Activated T-cell treated with anti-CD3 and anti-CD28 coated beads for 48 hours (primary cell): Measurements from ENCODE around the gene CFHR1.
"Not testable (repeated sequence)": the region's sequence is repeated elsewhere in the genome, so short reads cannot be mapped to it uniquely, and the experiment has no call there.

Experiments
- DNase-seq: peaks from one replicate; pipeline ENCODE4 v3.0.0-alpha.2; 2020; ENCODE audit warnings: low read depth

CFHR1 gene

GRCh38 chr1:196819531-196819930 lies at the start of gene CFHR1:
Gene CFHR1 (plus strand): TSS chr1:196819731. CDS start chr1:196819845, 114 bp downstream.
- not testable (repeated sequence) for DNase-seq

DNA sequence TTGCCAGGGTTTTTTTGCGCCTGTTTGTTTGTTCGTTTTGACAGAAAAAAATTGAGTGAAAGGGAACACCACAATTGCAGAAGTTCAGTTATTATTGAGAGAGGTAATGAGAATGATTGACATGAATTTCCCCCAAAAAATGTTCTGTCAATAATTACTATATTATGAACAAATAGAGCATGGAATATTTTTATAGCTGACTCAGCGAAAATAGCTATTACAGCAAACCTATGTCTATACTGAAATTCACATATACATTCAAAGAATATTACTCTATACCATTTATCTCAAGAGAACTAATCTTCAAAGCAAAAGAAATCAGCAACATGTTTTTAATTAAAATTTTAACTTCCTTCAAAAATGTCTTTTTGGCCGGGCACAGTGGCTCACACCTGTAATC lies 49.7 kb upstream of the CFHR1 start:
- not testable (repeated sequence) for DNase-seq

DNA sequence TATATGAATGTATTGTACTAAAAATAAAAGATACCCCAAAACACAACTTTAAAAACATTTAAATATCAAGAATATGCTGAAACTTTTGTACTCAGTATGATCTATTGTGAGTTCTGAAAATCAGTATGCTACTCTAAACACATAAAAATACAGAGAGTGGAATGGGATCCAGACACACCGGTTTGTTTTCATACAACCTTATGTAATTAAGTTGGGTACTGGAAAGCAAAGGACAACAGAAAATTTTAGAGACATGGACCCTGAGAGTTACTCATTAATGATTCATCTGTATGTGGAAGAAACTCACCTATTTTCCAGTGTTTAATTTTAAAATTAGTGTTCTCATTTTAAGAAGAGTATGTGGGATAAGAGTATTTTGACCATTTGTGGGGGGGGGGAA lies 45.8 kb upstream of the CFHR1 start:
- no peak for DNase-seq

- DNase-seq: no peak
Observed at GRCh38 chr1:196774175-196774574, 45.4 kb upstream of the CFHR1 start.

DNA sequence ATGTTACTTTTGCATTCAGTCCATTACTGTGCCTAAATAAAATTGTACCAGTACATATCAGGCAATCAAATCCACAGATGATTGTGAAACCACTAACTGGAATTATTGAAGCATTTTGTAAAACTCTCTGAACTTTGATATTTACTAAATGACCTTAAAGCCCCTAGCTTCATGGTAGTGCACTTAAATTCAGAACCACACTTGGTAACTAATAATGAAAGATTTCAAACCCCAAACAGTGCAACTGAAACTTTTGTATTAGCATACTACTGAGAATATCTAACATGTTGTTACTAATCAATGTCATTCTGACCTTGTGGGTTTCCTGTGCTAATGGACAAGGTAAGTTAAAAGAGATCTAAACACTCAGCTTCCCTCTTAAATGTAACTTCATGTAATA lies 44.9 kb upstream of the CFHR1 start, which contains the start of gene CFHR3:
Gene CFHR3, plus strand, starts transcription at position 238 of the 400 bp plus-strand sequence. Its CDS starts 47 bp downstream, at position 285.
- DNase-seq: no peak

DNA sequence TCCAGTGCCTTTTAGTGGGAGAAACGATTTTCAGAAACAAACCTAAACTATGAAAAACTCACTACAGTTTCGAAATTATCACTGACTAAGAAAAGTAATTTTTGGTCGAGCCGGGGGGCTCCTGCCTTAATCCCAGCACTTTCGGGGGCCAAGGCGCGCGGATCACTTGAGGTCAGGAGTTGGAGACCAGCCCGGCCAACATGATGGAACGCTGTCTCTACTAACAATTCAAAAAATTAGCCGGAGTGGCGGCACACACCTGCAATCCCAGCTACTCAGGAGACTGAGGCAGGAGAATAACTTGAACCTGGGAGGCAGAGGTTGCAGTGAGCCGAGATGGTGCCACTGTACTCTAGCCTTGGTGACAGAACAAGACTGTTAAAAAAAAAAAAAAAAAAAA lies 41.9 kb upstream of the CFHR1 start:
- no peak for DNase-seq

DNA sequence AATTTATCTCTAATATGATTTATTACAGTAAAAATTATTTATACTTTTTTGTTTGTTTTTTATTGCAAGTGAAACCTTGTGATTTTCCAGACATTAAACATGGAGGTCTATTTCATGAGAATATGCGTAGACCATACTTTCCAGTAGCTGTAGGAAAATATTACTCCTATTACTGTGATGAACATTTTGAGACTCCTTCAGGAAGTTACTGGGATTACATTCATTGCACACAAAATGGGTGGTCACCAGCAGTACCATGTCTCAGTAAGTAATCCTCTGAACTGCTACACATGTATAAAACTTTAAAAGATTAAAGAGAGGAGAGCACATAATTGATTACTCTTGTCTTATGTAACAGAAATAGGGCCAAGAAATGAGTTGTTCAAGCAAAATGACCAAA lies 40.4 kb upstream of the CFHR1 start:
- no peak for DNase-seq

DNA sequence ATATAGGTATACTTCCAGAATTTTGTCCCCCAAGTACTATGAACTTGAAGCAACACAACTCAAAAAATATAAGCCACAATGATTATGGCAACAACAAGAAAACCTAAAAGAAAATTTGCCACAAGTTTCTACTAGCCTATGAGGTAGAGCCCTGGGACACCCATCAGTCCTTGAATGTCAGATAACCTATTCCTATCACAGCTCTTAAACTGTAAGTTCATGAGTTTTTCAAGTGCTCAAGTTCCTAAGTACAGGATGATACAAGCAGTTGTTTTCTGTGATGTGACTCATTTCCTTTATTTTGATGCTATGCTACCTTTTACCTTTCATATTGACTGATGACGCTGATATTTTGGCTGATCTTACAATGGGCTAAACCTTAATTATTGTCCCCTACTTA lies 28.3 kb upstream of the CFHR1 start:
- DNase-seq: not testable (repeated sequence)

DNA sequence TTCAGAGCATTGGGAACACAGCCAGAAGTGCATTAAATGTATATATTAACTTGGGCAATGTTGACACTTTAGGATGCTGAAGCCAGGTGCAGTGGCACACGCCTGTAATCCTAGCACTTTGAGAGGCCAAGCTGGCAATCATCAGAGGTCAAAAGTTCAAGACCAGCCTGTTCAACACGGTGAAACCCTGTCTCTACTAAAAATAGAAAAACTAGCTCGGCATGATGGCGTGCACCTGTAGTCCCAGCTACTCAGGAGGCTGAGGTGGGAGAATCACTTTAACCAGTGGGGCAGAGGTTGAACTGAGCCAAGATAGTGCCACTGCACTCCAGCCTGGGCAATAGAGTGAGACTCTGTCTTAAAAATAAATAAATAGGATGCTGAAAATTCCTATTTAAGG lies 25.4 kb upstream of the CFHR1 start:
- DNase-seq: not testable (repeated sequence)

DNA sequence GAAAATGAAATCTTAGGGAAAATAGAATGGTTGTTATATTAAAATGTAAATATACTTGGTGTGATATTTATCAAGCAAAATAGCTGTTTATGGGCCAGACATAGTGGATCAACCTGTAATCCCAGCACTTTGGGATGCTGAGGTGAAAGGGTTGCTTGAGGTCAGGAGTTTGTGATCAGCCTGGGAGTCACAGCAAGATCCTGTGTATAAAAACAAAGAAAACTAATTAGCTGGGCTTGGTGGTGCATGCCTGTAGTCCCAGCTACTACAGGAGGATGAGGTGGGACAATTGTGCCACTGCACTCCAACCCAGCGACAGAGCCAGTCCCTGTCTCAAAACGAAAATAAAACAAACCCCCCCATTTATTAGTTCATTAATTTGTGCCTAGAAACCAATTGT lies 21.6 kb upstream of the CFHR1 start:
- no peak for DNase-seq

- not testable (repeated sequence) for DNase-seq
Observed at GRCh38 chr1:196801920-196802319, 17.6 kb upstream of the CFHR1 start.

DNA sequence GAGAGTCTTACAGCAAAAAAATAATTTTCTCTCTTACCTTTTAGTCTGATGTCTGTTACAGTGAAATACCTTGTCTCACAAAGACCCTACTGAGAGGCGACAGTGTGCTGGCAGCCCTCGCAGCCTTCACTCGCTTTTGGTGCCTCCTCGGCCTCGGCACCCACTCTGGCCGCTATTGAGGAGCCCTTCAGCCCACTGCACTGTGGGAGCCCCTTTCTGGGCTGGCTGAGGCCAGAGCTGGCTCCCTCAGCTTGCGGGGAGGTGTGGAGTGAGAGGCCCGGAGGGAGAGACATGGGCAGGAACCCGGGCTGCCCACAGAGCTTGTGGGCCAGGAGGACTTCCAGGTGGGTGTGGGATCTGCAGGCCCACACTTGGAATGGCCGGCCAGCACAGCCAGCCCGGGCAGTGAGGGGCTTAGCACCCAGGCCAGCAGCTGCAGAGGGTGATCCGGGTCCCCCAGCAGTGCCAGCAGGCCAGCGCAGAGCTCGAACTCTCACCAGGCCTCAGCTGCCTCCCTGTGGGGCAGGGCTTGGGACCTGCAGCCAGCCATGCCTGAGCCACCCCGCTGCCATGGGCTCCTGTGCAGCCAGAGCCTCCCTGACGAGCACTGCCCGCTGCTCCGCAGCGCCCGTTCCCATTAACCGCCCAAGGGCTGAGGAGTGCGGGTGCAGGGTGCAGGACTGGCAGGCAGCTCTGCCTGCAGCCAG lies 10.8 kb upstream of the CFHR1 start:
- no peak for DNase-seq

DNA sequence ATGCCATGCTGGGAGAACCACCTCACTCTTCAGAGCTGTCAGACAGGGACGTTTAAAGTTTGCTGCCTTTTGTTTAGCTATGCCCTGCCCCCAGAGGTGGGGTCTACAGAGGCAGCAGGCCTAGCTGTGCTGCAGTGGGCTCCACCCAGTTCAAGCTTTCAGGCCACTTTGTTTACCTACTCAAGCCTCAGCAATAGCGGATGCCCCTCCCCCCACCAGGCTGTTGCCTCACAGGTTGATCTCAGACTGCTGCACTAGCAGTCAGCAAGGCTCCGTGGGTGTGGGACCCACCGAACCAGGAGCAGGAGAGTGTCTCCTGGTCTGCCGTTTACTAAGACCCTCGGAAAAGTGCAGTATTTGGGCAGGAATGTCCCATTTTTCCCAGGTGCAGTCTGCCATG lies 2.1 kb upstream of the CFHR1 start:
- DNase-seq: not testable (repeated sequence)

- not testable (repeated sequence) for DNase-seq
Observed at GRCh38 chr1:196827860-196828259, 8.3 kb downstream of the CFHR1 start.

DNA sequence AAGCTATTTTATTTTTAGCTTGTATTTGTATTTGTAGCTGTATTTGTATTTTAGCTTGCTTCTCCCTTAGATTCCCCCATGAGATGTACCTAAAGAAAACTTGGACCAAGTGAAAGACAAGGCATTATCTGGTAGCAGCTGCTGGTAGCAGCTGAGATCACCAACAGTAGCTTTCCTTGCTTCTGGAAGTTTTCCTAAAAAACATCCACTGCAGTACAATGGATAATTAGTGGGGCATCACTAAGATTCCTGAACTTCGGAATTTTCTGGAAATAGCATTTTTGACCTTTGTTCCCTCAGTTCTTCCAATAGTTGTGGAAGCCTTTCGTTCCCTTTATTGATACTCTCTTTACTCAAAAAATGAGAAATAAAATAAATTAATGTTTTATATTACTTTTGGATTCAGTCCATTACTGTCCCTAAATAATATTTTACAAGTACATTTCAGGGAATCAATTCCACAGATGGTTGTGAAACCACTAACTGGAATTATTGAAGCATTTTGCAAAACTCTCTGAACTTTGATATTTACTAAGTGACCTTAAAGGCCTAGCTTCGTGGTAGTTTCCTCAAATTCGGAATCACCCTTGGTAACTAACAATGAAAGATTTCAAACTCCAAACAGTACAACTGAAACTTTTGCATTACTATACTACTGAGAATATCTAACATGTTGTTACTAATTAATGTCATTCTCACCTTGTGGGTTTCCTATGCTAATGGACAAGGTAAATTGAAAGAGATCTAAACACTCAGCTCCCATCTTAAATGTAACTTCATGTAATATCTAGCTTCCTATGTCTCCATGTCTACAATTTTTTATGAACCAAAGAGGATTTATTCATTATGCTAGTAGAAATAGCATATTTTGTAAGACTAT lies 30.3 kb downstream of the CFHR1 start:
- DNase-seq: not testable (repeated sequence)

DNA sequence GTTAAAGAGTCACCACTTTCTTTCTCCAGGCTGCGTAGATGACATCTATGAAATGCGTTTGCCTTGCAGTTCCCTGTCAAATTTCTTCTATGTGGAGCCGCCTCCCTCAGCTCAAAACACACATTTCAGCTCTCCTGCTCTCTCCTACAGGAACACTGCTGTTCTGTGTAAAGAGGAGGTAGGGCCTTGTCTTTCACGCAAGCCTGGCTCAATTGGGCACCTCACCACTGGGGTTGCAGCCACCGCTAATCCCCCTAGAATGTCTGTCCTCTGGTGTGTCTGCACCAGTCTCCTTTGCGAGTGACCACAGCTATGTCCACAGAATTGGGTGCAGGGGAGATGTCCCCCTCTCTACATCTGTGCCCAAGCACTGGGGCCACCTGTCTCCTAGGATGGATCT lies 36.5 kb downstream of the CFHR1 start:
- DNase-seq: no peak

DNA sequence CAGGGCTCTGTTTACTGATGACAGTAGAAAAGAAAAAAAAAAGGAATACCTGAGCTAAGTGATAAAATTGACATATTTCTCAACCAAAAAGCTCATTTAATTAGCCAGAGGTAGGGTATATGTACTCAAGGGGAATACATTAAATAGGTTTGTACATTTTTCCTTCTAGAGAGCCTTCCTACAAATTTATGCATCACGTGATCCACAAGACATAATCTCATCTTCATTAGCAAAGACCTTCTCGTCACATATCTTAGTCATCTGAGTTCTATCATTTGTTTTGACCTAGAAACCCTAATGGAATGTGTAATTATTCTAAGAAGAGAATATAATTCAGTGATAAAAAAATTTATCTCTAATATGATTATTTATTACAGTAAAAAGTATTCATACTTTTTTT lies 37.7 kb downstream of the CFHR1 start:
- no peak for DNase-seq

- DNase-seq: no peak
Observed at GRCh38 chr1:196858811-196859210, 39.3 kb downstream of the CFHR1 start.

DNA sequence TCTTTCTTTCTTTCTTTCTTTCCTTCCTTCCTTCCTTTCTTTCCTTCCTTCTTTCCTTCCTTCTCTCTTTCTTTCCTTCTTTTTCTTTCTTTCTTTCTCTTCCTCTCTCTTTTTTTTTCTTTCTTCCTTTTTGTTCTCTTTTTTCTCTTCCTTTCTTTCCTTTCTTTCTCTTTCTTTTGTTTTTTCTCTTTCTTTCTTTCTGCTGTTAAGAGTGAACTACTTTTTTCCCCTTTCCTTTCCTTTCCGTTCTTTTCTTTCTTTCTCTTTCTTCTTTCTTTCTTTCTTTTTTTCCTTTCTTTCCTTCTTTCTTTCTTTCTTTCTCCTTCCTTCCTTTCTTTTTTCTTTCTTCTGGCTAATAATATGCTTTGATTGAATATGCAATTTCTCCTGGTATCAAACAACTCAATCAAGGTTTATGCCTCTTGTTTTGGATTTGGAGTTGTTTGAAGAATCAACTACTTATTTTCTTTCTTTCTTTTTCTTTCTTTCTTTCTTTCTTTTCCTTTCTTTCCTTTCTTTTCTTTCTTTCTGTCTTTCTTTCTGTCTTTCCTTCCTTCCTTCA lies 40.9 kb downstream of the CFHR1 start:
- DNase-seq: no peak

DNA sequence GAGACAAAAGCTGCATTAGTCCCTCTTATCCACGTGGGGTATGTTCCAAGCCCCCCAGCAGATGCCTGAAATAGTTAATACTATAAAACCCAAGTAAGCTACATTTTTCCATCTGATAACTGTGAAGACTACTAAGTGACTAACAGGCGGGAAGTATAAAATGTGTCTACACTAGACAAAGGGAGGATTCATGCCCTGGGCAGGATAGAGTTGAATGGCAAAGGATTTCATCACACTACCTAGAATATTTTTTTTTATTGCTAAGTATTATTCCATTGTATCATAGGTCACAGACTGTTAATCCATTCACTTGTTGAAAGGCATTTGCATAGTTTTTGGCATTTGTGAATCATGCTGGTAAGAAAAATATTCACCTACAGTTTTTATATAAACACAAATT lies 41.9 kb downstream of the CFHR1 start:
- DNase-seq: no peak

DNA sequence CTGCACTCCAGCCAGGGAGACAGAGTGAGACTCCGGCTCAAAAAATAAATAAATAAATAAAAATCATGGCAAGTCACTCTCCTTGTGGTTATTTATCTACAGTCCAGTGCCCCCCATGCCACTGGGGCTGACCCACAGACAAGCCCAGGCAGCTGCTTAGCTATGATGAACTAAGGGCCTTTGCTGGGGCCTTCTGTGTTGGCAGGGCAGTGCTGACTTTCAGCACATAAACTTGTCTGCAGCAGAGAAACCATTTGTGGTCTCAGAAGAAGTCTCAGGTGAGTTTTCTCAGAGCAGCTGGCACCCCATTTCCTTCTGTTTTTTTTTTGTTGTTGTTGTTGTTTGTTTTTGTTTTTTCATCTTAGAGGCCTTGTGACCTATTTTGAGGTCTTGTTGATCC lies 47.4 kb downstream of the CFHR1 start:
- DNase-seq: no peak

GRCh38 chr1:196873385-196873784 lies 53.9 kb downstream of the CFHR1 start:
- no peak for DNase-seq

DNA sequence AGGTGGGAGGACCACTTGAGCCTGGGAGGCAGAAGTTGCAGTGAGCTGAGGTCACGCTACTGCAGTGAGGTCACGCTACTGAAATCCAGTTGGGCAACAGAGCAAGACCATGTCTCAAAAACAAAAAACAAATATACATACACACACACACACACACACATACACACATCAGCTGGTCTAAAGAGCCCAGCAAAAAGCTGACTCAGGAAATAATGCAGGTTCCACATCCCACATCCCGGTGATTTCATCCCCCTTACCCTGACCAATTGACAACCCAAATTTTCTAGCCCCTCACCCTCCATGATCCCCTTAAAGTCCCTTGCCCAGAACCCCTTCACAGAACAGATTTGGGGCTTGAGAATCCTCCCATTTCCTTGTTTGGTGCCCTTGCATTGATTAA lies 56.4 kb downstream of the CFHR1 start:
- DNase-seq: no peak
